MM.1S (cell line): ENCODE results near the gene CACNA1H.

Source experiments
- DNase-seq: peaks from one replicate; pipeline ENCODE4 v3.0.0-alpha.2; 2015
- H2AFZ ChIP-seq: fragments of 300-600 bp; sonication (generic); 2 replicates; pipeline ENCODE4 v1.6.0; 2016; ENCODE audit warnings: antibody characterized with exemption, low read length
- H3F3A ChIP-seq: fragments of 300-600 bp; sonication (generic); 2 replicates; pipeline ENCODE4 v1.6.1; 2016; ENCODE audit warnings: mild to moderate bottlenecking, antibody characterized with exemption, low read length, moderate library complexity, mixed read lengths; ENCODE audit not compliant: insufficient read depth
- H3K27ac ChIP-seq: fragments of 300-600 bp; sonication (generic); 2 replicates; pipeline ENCODE4 v1.5.1; 2016; ENCODE audit warnings: mild to moderate bottlenecking, low read length
- H3K27me3 ChIP-seq: fragments of 300-600 bp; sonication (generic); replicated peaks from 2 replicates; pipeline ENCODE4 v1.6.0; 2016; ENCODE audit warnings: low read length; ENCODE audit not compliant: insufficient read depth
- H3K36me3 ChIP-seq: fragments of 300-600 bp; sonication (generic); replicated peaks from 2 replicates; pipeline ENCODE4 v1.6.1; 2016; ENCODE audit warnings: mild to moderate bottlenecking, low read length, mixed read lengths; ENCODE audit not compliant: insufficient read depth
- H3K4me1 ChIP-seq: fragments of 300-600 bp; sonication (generic); 2 replicates; pipeline ENCODE4 v1.6.1; 2016; ENCODE audit warnings: low read length, mixed read lengths
- H3K4me2 ChIP-seq: fragments of 300-600 bp; sonication (generic); 2 replicates; pipeline ENCODE4 v1.6.0; 2016; ENCODE audit warnings: low read depth, low read length
- H3K4me3 ChIP-seq: fragments of 300-600 bp; sonication (generic); 2 replicates; pipeline ENCODE4 v1.5.1; 2016; ENCODE audit warnings: low read length, mixed read lengths
- H3K79me2 ChIP-seq: fragments of 300-600 bp; sonication (generic); 2 replicates; pipeline ENCODE4 v1.6.1; 2016; ENCODE audit warnings: mixed run types, low read length, mixed read lengths
- H3K9ac ChIP-seq: fragments of 300-600 bp; sonication (generic); 2 replicates; pipeline ENCODE4 v1.6.1; 2016; ENCODE audit warnings: low read length, mixed read lengths
- H3K9me2 ChIP-seq: fragments of 300-600 bp; sonication (generic); replicated peaks from 2 replicates; pipeline ENCODE4 v1.6.1; 2016; ENCODE audit warnings: mild to moderate bottlenecking, low read length, mixed read lengths; ENCODE audit not compliant: insufficient read depth
- H3K9me3 ChIP-seq: fragments of 300-600 bp; sonication (generic); replicated peaks from 2 replicates; pipeline ENCODE4 v1.6.1; 2016; ENCODE audit warnings: mild to moderate bottlenecking, low read length, mixed read lengths; ENCODE audit not compliant: insufficient read depth
- H4K20me1 ChIP-seq: fragments of 300-600 bp; sonication (generic); 2 replicates; pipeline ENCODE4 v1.6.1; 2016; ENCODE audit warnings: mild to moderate bottlenecking, low read length, moderate library complexity, mixed read lengths; ENCODE audit not compliant: insufficient read depth
- EZH2 ChIP-seq: fragments of 300-600 bp; sonication (generic); optimal IDR thresholded peaks from 2 replicates; pipeline ENCODE3; 2017; ENCODE audit warnings: low read depth, mild to moderate bottlenecking, antibody characterized with exemption, low read length, mixed read lengths
- EZH2phosphoT487 ChIP-seq: fragments of 300-600 bp; sonication (generic); IDR thresholded peaks from 2 replicates; pipeline ENCODE4 v1.6.1; 2018; ENCODE audit warnings: antibody characterized with exemption, low read length
- TF ChIP-seq, protein P1 (sequence below): fragments of 300-600 bp; sonication (generic); IDR thresholded peaks from 2 replicates; pipeline ENCODE4 v1.5.1; 2016; ENCODE audit warnings: antibody characterized with exemption, low read length, mixed read lengths

The CACNA1H gene

DNA sequence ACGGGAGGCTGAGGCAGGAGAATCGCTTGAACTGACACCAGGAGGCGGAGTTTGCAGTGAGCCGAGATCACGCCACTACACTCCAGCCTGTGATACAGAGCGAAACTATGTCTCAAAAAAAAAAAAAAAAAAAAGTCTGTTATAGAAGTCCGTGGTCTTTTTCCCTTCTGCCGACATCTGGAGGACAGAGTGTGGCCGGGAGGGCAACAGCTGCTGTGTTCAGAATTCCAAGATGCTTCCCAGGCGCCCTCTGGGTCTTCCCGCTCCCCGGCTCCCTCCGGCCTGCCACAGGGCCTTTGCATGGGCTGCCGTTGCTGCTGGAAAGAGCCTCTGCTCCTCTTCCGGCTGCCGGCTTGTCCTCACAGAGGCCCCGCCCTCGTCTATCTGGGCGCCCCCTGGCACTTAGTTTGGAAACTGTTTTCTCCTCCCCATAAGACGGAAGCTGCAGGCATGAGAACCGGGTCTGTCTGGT lies 2.4 kb upstream of the CACNA1H start:
- Histone ChIP-seq H2AFZ (no peak overlapping the region), H3K36me3 (no peaks in the 10 kb centered on the region), H3K79me2 (no peaks in the 10 kb centered on the region), H3F3A (no peaks in the 10 kb centered on the region), H3K4me1 (no peaks in the 10 kb centered on the region), H3K9ac (no peak overlapping the region), H4K20me1 (no peaks in the 10 kb centered on the region), H3K4me2 (peak overlapping the region; percentile 15; the same call in 1 of the 2 replicates), H3K9me2 (no peaks in the 10 kb centered on the region), H3K9me3 (no peaks in the 10 kb centered on the region), H3K27ac (no peak overlapping the region), H3K4me3 (no peak overlapping the region), H3K27me3 (peaks cover 74% of the 10 kb centered on the region)
- TF ChIP-seq EZH2phosphoT487 = no peak
- TF ChIP-seq, protein P1, sequence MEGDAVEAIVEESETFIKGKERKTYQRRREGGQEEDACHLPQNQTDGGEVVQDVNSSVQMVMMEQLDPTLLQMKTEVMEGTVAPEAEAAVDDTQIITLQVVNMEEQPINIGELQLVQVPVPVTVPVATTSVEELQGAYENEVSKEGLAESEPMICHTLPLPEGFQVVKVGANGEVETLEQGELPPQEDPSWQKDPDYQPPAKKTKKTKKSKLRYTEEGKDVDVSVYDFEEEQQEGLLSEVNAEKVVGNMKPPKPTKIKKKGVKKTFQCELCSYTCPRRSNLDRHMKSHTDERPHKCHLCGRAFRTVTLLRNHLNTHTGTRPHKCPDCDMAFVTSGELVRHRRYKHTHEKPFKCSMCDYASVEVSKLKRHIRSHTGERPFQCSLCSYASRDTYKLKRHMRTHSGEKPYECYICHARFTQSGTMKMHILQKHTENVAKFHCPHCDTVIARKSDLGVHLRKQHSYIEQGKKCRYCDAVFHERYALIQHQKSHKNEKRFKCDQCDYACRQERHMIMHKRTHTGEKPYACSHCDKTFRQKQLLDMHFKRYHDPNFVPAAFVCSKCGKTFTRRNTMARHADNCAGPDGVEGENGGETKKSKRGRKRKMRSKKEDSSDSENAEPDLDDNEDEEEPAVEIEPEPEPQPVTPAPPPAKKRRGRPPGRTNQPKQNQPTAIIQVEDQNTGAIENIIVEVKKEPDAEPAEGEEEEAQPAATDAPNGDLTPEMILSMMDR = no peak
- no peak for TF ChIP-seq EZH2
- DNase-seq = peak; percentile 19

GRCh38 chr16:1151424-1152122 lies 1.3 kb upstream of the CACNA1H start:
- Histone ChIP-seq H3K27ac (no peak overlapping the region), H2AFZ (no peak overlapping the region), H3K9ac (no peak overlapping the region), H3K36me3 (no peaks in the 10 kb centered on the region), H3K9me2 (no peaks in the 10 kb centered on the region), H3K27me3 (peaks cover 74% of the 10 kb centered on the region), H3K4me1 (no peaks in the 10 kb centered on the region), H3K4me3 (no peak overlapping the region), H3K4me2 (no peak overlapping the region), H4K20me1 (no peaks in the 10 kb centered on the region), H3K79me2 (no peaks in the 10 kb centered on the region), H3K9me3 (no peaks in the 10 kb centered on the region), H3F3A (no peaks in the 10 kb centered on the region)
- DNase-seq = no peak
- TF ChIP-seq EZH2 (no peak), EZH2phosphoT487 (no peak)
- TF ChIP-seq, protein P1 = no peak

- H2AFZ ChIP-seq = no peak overlapping the region
- no peak for TF ChIP-seq EZH2phosphoT487
- TF ChIP-seq, protein P1 = no peak
- no peak for TF ChIP-seq EZH2
- no peaks in the 10 kb centered on the region for H3K79me2 ChIP-seq
- no peaks in the 10 kb centered on the region for H3K36me3 ChIP-seq
- H3K4me1 ChIP-seq = no peaks in the 10 kb centered on the region
- H3K9me2 ChIP-seq = no peaks in the 10 kb centered on the region
- H3K4me3 ChIP-seq = no peak overlapping the region
- DNase-seq = no peak
- no peak overlapping the region for H3K27ac ChIP-seq
- H3K9ac ChIP-seq = no peak overlapping the region
- peaks cover 79% of the 10 kb centered on the region for H3K27me3 ChIP-seq
- H3F3A ChIP-seq = no peaks in the 10 kb centered on the region
- no peaks in the 10 kb centered on the region for H3K9me3 ChIP-seq
- no peak overlapping the region for H3K4me2 ChIP-seq
- no peaks in the 10 kb centered on the region for H4K20me1 ChIP-seq
These were observed 725 bp upstream of the CACNA1H start for GRCh38 chr16:1152123-1152638.
